HepG2 (cell line): ENCODE measurements around the gene LAMP2. TPM values are rescaled to one million over a fixed set of nuclear protein-coding genes. Genes with fewer than 3 reads are reported as not detected.

Experiments
- AHR ChIP-seq: IDR thresholded peaks from 2 replicates; pipeline ENCODE4 v1.6.1; 2018; ENCODE audit warnings: missing genetic modification reagents, missing compliant biosample characterization
- ARNTL ChIP-seq: sonication (generic); formaldehyde crosslinking; IDR thresholded peaks from 2 replicates; pipeline ENCODE4 v1.4.0; 2020; ENCODE audit warnings: mild to moderate bottlenecking, missing genetic modification reagents
- BCL6 ChIP-seq: IDR thresholded peaks from 2 replicates; pipeline ENCODE4 v1.6.1; 2016; ENCODE audit warnings: missing genetic modification reagents, missing compliant biosample characterization
- EHMT2 ChIP-seq: fragments of 200-600 bp; sonication (generic); IDR thresholded peaks from 2 replicates; pipeline ENCODE4 v1.7.0; 2017; ENCODE audit warnings: antibody characterized with exemption, low read depth, low read length, borderline replicate concordance
- ETV6 ChIP-seq: sonication (generic); formaldehyde crosslinking; conservative IDR thresholded peaks from 2 replicates; pipeline ENCODE4 v1.4.0; 2020; ENCODE audit warnings: missing genetic modification reagents
- GABPB1 ChIP-seq: IDR thresholded peaks from 2 replicates; pipeline ENCODE4 v1.6.1; 2016; ENCODE audit warnings: mild to moderate bottlenecking, missing genetic modification reagents, moderate library complexity, missing compliant biosample characterization
- HOXA7 ChIP-seq: sonication (generic); formaldehyde crosslinking; IDR thresholded peaks from 2 replicates; pipeline ENCODE4 v1.8.1; 2022; ENCODE audit warnings: mild to moderate bottlenecking, missing genetic modification reagents, moderate library complexity
- JUNB ChIP-seq: sonication (generic); formaldehyde crosslinking; IDR thresholded peaks from 2 replicates; pipeline ENCODE4 v1.8.0; 2022; ENCODE audit warnings: missing genetic modification reagents, mild to moderate bottlenecking, borderline replicate concordance
- MAF1 ChIP-seq: sonication (generic); formaldehyde crosslinking; IDR thresholded peaks from 2 replicates; pipeline ENCODE4 v1.5.0; 2020; ENCODE audit warnings: missing genetic modification reagents, borderline replicate concordance
- MAFG ChIP-seq: sonication (generic); formaldehyde crosslinking; IDR thresholded peaks from 2 replicates; pipeline ENCODE4 v1.5.1; 2020; ENCODE audit warnings: mild to moderate bottlenecking, missing genetic modification reagents
- NR2C2 ChIP-seq: sonication (generic); formaldehyde crosslinking; IDR thresholded peaks from 2 replicates; pipeline ENCODE4 v1.4.0; 2020; ENCODE audit warnings: missing genetic modification reagents, mild to moderate bottlenecking, moderate library complexity, borderline replicate concordance
- NR2F6 ChIP-seq, 2 experiments: IDR thresholded peaks; 2 replicates each; pipeline ENCODE4 v1.6.1; 2016; ENCODE audit warnings: antibody characterized with exemption in 1 of 2, mild to moderate bottlenecking in 1 of 2
- PAX8 ChIP-seq: sonication (generic); formaldehyde crosslinking; IDR thresholded peaks from 2 replicates; pipeline ENCODE4 v1.8.0; 2022; ENCODE audit warnings: mild to moderate bottlenecking, missing genetic modification reagents, borderline replicate concordance
- PTBP1 ChIP-seq: fragments of 200-400 bp; formaldehyde crosslinking; IDR thresholded peaks from 2 replicates; pipeline ENCODE4 v1.6.1; 2018; ENCODE audit warnings: low read length, low read depth; ENCODE audit not compliant: poor library complexity, severe bottlenecking
- SIX4 ChIP-seq: sonication (generic); formaldehyde crosslinking; IDR thresholded peaks from 2 replicates; pipeline ENCODE4 v1.4.0; 2020; ENCODE audit warnings: missing genetic modification reagents
- SP140L ChIP-seq: sonication (generic); formaldehyde crosslinking; IDR thresholded peaks from 2 replicates; pipeline ENCODE4 v1.4.0; 2020; ENCODE audit warnings: missing genetic modification reagents, borderline replicate concordance
- TAF1 ChIP-seq: sonication (generic); formaldehyde crosslinking; IDR thresholded peaks from 2 replicates; pipeline ENCODE4 v1.4.0; 2020; ENCODE audit warnings: missing genetic modification reagents
- TCF12 ChIP-seq, 2 experiments: fragments of 450-650 bp in 1 of 2; sonication (generic) in 1 of 2; formaldehyde crosslinking in 1 of 2; IDR thresholded peaks; 2 replicates each; pipeline versions ENCODE4 v1.6.1 to v1.8.0; 2017 to 2022; ENCODE audit warnings: antibody characterized with exemption in 1 of 2, mild to moderate bottlenecking in 1 of 2, missing genetic modification reagents in 1 of 2, moderate library complexity in 1 of 2
- ZBTB10 ChIP-seq: sonication (generic); formaldehyde crosslinking; IDR thresholded peaks from 2 replicates; pipeline ENCODE4 v1.4.0; 2020; ENCODE audit warnings: missing genetic modification reagents, borderline replicate concordance
- ZBTB34 ChIP-seq: sonication (generic); formaldehyde crosslinking; IDR thresholded peaks from 2 replicates; pipeline ENCODE4 v1.8.0; 2022; ENCODE audit warnings: mild to moderate bottlenecking, missing genetic modification reagents
- ZBTB7A ChIP-seq: sonication (generic); formaldehyde crosslinking; IDR thresholded peaks from 2 replicates; pipeline ENCODE4 v1.8.0; 2022; ENCODE audit warnings: mild to moderate bottlenecking, missing genetic modification reagents
- ZFP1 ChIP-seq: IDR thresholded peaks from 2 replicates; pipeline ENCODE4 v1.6.1; 2016
- ZNF24 ChIP-seq: fragments of 450-650 bp; IDR thresholded peaks from 2 replicates; pipeline ENCODE4 v1.6.1; 2017; ENCODE audit warnings: antibody characterized with exemption, mild to moderate bottlenecking
- ZNF605 ChIP-seq: sonication (generic); formaldehyde crosslinking; IDR thresholded peaks from 2 replicates; pipeline ENCODE4 v1.8.0; 2022; ENCODE audit warnings: mild to moderate bottlenecking, missing genetic modification reagents
- ZNF660 ChIP-seq: sonication (generic); formaldehyde crosslinking; IDR thresholded peaks from 2 replicates; pipeline ENCODE4 v1.5.1; 2020; ENCODE audit warnings: mild to moderate bottlenecking, low read depth, missing genetic modification reagents, borderline replicate concordance
- ZSCAN12 ChIP-seq: sonication (generic); formaldehyde crosslinking; IDR thresholded peaks from 2 replicates; pipeline ENCODE4 v1.9.0; 2021; ENCODE audit warnings: mild to moderate bottlenecking, missing genetic modification reagents
- ZZZ3 ChIP-seq: sonication (generic); formaldehyde crosslinking; IDR thresholded peaks from 2 replicates; pipeline ENCODE4 v1.4.0; 2020; ENCODE audit warnings: missing genetic modification reagents, mild to moderate bottlenecking, borderline replicate concordance
- polyA plus RNA-seq, 8 experiments: library from polyadenylated mRNA; depleted of rRNA in 3 of 8; stranded (reverse) in 7 of 8; unstranded in 1 of 8; fragments of >200 nt; fragmentation: Illumina TruSeq in 4 of 8; extraction: Trizol in 4 of 8; gene quantifications; 2 replicates each; pipeline versions ENCODE4 v1.2.1 to v1.2.3, GENCODE V29; 2011 to 2016; ENCODE audit warnings: low read depth in 4 of 8, missing spikeins in 1 of 8, mixed read lengths in 1 of 8; ENCODE audit not compliant: insufficient read depth in 1 of 8
- total RNA-seq, 5 experiments: library from RNA; depleted of rRNA; stranded (reverse); fragments of >200 nt; fragmentation: Illumina TruSeq; extraction: Trizol; gene quantifications; 2 replicates each; pipeline ENCODE4 v1.2.3, GENCODE V29; 2016; ENCODE audit warnings: low read depth in 1 of 5
- TF ChIP-seq, protein P1 (sequence below): sonication (generic); formaldehyde crosslinking; IDR thresholded peaks from 2 replicates; pipeline ENCODE4 v1.5.0; 2020; ENCODE audit warnings: mild to moderate bottlenecking, missing genetic modification reagents, moderate library complexity

The LAMP2 gene
- total and polyA plus RNA-seq, 2 of the 13 experiments (the other 11 are each of a cell fraction or from before 2014, with no cell fraction given) = 127 to 170 TPM

GRCh38 chrX:120486786-120487185 is 17.7 kb upstream of the LAMP2 start (continued):
- TF ChIP-seq SIX4 (CRISPR knock-in tag) (no peak), GABPB1 (CRISPR knock-in tag) (peak; percentile 15; the same call in 1 of the 2 replicates), NR2C2 (CRISPR knock-in tag) (0 out of 2 replicates have a peak, but pooled peaks have one; percentile 27), ZNF24 (no peak), JUNB (CRISPR knock-in tag) (no peak), PTBP1 (no peak), AHR (no peak), NR2F6 (IDR thresholded peaks at IDR 0.05) (peak; percentile 95), NR2F6 (CRISPR knock-in tag; IDR thresholded peaks at IDR 0.05) (peak; percentile 85), HOXA7 (CRISPR knock-in tag) (no peak), ZFP1 (no peak), ZSCAN12 (no peak), BCL6 (CRISPR knock-in tag) (peak; percentile 84; the same call in 1 of the 2 replicates), ZBTB34 (CRISPR knock-in tag) (peak; percentile 99), EHMT2 (no peak), ZNF660 (CRISPR knock-in tag) (no peak), SP140L (no peak), ZBTB7A (CRISPR knock-in tag) (no peak), MAFG (no peak), ARNTL (CRISPR knock-in tag) (no peak), ZBTB10 (CRISPR knock-in tag) (no peak), MAF1 (CRISPR knock-in tag) (no peak), ZNF605 (CRISPR knock-in tag) (no peak), TAF1 (CRISPR knock-in tag) (no peak), TCF12 (IDR thresholded peaks at IDR 0.05) (no peak), TCF12 (CRISPR knock-in tag; IDR thresholded peaks at IDR 0.05) (no peak), PAX8 (CRISPR knock-in tag) (no peak), ZZZ3 (no peak), ETV6 (CRISPR knock-in tag) (no peak)
- TF ChIP-seq, protein P1, sequence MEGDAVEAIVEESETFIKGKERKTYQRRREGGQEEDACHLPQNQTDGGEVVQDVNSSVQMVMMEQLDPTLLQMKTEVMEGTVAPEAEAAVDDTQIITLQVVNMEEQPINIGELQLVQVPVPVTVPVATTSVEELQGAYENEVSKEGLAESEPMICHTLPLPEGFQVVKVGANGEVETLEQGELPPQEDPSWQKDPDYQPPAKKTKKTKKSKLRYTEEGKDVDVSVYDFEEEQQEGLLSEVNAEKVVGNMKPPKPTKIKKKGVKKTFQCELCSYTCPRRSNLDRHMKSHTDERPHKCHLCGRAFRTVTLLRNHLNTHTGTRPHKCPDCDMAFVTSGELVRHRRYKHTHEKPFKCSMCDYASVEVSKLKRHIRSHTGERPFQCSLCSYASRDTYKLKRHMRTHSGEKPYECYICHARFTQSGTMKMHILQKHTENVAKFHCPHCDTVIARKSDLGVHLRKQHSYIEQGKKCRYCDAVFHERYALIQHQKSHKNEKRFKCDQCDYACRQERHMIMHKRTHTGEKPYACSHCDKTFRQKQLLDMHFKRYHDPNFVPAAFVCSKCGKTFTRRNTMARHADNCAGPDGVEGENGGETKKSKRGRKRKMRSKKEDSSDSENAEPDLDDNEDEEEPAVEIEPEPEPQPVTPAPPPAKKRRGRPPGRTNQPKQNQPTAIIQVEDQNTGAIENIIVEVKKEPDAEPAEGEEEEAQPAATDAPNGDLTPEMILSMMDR (CRISPR knock-in tag) = no peak
